ENCODE results near the gene CAMK1D. TPM values are rescaled to one million over a fixed set of nuclear protein-coding genes. Genes with fewer than 3 reads are reported as not detected.

CAMK1D gene
- total RNA-seq, 1 donor from 2014 or later: 17.6 TPM

DNA sequence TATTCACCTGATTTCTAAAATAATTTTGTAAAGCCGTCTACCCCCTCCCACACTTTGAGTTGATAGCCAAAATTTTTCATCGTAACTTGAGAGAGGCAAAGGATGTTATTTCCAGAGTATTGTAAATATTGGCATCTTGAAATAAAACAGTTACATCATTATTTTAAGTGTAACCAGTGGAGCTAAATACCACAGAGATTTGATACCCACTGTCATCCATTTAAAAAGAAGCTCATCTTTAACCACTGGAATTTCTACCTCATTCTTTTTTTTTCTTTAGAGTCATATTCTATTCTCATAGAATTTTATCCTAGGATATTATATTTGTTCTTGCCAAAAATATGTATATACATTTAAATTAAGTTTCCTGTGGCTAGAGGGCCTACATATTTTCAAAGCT, 48.6 kb downstream of the CAMK1D start:
- intact Hi-C loops (cut with micrococcal nuclease): no loop called here

DNA sequence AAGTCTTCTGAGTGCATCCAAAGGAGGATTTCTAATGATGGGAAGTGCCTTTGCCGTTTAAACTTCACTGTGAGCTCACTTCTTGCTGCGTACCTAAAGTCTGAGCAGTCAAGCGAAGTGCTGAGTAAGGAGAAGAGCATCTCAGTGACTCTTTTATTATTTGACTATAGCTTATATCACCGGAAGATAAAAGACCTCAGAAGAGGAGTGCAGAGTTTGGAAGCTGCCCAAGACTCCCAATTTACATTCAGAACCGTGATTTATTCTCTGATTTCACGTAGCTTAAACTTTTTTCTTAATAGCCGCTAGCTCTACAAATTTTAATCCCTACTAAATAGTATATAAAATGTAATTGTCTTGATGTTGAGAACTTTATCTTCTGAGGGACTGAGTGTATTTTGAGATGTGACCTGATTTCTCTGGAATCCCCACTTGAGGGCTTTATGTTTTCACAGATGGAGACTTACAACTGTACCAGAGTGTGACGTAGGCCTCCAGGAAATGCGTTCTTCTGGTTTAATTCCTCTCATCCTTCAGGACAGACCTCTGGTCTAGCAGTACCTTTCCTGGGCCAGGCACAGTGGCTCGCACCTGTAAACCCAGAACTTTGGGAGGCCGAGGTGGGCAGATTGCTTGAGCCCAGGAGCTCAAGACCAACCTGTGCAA, 51.1 kb downstream of the CAMK1D start:
- intact Hi-C loops (cut with micrococcal nuclease): no loop called here

DNA sequence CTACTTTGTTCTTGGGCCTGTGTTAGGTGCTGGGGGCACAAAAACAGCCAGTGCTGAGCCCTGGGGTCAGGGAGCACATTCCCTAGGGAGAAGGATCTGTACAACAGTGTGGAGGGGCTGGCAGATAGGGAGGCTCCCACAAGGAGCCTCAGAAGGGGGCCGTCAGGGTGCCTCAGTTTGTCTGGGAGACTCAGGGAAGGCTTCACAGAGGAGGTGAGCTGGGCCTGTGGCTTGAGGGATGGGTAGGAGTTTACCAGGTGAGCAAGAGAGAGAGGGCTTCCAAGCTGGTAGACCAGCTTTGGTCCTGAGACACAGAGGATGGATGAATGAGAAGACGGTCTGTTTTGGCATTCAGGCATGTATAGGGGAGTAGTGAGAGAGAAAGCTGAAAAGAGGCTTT, 52.1 kb downstream of the CAMK1D start:
- intact Hi-C loops (cut with micrococcal nuclease): no loop called here

DNA sequence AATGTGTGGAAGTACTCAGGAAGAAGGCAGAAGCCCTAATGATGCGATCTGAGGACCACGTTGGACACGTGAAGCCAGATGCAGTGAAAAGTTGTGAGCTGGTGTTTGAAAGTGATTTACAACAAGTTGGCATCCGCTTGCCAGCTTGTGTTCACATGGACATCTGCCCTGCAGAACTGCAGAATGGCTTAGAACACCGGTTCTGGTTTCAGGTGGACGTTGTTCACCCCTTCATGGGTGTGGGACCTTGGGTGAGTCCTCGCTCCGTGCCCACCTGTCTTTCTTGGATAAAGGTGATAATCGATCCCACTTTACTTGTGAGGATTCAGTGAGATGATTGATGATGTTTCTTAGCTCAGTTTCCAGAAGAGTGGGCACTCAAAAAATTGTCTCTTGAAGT, 53.8 kb downstream of the CAMK1D start:
- intact Hi-C loops (cut with micrococcal nuclease): no loop called here

DNA sequence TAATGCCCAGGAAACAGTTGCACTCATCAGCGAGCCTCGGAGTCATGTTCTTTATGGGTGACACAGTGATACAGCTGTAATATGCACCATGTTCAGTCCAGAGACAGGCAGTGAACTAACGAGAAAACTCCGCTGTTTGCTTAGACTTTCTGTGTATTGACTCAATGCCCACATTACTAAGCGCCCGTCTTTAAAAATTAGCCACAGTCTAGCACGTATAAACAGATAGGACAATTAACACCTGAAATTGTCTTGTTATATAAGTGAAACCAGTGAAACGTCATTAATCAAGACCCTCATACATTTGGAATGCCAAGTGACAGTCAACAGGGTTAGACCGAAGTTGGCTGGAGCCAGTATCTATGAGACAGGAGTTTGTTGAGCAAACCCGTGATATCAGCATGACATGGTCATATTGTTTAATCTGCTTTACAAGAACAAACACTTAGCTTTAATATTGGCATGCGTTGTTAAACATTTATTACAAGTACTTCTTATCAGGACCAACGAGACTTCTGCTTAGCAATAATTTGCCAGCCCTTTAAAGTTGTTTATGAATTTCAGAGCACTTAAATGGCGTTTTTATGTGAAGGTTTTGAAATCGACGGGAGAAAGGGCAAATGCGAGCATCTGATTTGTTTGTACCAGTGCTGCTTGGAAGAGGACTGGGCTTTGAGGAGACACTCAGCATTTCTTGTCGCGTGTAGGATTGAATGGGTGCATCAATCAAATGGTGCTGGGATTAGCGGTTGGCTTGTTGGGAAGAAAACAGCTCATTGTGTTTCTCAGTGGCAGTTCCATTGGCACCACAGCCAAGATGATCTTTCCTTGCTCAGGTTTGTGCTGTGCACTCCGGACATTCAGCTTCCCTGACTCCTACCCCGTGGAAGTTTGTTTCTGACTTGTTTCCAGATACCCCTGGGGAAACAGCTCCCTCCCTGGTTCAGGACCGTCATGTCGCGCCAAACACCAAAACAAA, 56.3 kb downstream of the CAMK1D start:
- intact Hi-C loops (cut with micrococcal nuclease): loop anchor here (2.0 kb wide), 1 partner anchor 43 kb away; no protein-coding TSS in a partner anchor

DNA sequence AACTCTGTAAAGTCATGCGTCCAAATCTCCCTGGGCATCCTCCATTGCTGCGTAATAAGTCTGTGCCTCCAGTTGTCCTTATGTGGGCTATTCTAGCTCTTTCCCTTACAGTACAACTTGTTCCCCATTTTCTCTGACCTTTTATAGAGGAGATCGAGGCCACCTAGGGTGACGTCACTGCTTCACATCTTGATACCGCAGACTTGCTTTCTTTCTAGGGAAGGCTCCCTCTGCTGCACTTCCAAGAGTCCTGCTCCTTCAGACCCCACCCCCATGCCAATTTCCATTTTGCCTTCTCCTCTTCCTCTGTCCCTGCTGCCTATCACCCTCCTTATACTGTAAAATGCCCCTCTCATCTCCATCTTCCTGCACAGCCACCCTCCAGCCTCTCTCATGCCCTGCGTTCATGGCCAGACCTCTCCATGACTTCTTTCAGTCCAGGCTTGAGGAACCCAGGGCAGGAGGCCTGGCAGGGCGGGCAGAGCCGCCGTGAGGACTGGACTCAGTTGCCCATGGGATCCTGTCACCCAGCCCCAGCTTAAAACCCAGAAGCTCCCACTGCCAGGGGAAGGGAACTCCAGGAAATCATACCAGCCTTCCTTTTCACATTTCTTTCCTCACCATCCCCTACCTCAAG, 57.5 kb downstream of the CAMK1D start:
- intact Hi-C loops (cut with micrococcal nuclease): no loop called here

DNA sequence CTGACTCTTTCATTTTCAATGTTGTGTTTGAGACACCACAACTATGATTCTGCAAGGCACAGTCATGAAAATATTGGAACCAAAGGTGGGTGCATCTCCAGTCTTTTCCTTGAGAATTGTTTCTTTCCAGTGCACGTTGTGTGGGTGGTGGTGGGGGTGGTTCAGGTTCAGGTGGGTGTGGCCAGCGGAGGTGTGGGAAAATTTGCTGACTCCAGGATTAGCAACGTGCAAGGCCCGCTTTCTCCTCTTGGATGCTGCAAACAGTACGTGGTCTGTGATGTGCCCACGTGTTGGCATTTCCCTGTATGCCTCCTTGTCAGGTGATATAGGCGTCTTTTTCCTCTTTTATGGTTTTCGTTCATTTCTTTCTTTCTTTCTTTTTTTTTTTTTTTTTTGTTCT, 59.1 kb downstream of the CAMK1D start:
- intact Hi-C loops (cut with micrococcal nuclease): no loop called here

DNA sequence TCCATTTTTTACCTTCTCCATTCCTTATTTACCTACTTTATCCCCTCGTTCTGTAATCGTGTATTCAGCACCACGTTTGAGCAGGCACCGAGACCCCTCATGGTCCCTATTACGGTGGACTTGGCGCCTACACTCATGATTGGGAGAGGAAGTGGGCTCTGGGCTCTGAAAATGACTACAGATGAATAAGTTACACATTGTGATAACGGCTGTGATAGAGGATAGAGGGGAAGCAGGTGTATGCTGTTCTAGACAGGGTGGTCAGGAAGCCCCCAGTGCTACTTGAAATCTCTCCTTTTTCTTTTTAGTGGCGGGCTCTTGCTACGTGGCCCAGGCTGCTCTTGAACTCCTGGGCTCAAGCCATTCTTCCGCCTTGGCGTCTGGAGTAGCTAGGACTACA, 59.8 kb downstream of the CAMK1D start:
- intact Hi-C loops (cut with micrococcal nuclease): no loop called here

DNA sequence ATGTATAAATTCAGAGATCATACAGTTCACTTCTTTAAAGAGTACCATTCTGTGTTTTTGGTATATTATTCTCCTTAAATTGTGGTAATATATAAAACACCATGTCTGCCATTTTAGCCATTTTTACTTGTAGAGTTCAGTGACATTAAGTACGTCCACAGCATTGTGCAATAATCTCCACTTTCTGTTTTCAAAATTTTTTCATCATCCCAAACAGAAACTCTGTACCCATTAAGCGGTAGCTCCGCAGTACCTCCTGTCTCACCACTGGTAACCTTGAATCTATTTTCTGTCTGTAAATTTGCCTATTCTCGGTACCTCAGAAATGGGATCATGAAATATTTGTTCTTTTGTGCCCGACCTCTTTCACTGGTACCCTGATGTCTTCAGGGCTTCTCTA, 60.3 kb downstream of the CAMK1D start:
- intact Hi-C loops (cut with micrococcal nuclease): no loop called here

DNA sequence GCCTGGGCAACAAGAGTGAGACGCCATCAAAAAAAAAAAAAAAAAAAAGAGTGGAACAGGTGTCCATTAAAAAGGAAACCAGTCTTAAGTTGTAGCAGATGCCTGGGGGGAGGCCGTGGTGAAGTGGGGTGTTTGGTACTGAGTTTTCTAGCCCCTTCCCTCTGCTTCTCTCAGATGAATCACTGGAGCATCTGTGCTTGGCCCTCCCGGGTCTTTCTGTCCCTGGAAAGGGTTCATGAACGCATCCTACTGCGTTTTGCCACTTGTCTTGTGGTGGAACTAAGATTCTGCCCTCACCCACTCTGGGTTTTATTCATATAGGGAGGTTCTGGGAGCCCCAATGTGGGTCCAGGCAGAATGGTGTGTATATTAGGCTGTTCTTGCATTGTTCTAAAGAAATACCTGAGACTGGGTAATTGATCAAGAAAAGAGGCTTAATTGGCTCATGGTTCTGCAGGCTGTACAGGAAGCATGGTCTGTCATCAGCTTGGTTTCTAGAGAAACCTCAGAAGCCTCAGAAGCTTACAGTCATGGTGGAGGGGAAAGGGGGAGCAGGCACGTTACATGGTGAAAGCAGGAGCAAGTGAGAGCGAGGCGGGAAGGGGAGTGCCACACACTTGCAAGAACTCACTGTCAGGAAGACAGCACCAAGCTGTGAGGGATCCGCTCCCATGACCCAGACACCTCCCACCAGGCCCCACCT, 63.5 kb downstream of the CAMK1D start:
- intact Hi-C loops (cut with micrococcal nuclease): loop anchor here (1.0 to 2.0 kb wide), 3 partner anchors 36 to 62 kb away; no protein-coding TSS in a partner anchor

DNA sequence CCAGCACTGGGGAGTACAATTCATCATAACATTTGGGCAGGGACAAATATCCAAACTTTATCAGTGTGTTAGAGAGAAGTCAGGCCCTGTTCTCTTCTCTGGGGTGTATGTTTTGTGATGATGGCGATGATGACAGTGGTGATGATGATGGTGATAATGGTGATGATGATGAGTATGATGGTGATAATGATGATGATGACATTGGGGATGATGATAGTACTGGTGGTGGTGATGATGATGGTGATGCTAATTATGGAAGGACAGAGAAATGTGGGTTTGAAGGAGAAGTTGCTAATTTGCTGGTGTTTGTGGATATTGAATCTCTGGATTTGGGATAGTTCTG, 64.0 kb downstream of the CAMK1D start:
- intact Hi-C loops (cut with micrococcal nuclease): loop anchor here (1.0 to 2.0 kb wide), 3 partner anchors 36 to 63 kb away; no protein-coding TSS in a partner anchor

DNA sequence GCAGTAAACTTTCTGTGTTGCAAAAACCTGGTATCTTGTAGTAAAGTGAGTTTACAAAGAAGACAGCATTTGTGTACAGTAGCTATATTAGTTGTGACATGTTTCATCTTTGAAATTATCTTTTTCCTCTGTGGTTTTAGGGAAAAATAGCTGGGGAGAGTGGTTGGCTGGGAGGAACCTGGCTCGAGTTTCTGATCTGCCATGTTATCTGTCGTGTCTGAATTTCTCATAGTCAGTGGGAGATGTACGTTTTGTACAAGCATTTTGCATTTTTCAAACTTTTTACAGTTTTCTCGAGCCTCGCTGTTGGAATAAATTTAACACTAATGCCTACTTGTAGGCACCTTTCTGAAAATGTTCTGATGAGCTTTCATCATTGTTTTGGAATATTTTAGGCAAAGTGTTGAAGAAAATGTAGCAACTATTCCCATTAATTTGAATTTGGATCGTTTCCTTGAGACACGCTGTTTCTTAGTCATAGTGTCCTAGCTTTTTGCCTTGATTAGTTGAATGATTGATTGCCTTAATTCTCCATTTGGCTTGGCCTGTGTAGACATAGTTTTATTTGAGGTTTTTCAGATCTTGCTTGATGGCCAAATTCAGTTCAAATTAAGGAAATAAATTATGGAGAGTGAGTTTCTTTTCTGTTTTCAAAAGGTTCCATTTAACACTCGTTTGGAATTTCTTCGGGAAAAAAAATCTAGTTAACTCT, 65.1 kb downstream of the CAMK1D start:
- intact Hi-C loops (cut with micrococcal nuclease): no loop called here

DNA sequence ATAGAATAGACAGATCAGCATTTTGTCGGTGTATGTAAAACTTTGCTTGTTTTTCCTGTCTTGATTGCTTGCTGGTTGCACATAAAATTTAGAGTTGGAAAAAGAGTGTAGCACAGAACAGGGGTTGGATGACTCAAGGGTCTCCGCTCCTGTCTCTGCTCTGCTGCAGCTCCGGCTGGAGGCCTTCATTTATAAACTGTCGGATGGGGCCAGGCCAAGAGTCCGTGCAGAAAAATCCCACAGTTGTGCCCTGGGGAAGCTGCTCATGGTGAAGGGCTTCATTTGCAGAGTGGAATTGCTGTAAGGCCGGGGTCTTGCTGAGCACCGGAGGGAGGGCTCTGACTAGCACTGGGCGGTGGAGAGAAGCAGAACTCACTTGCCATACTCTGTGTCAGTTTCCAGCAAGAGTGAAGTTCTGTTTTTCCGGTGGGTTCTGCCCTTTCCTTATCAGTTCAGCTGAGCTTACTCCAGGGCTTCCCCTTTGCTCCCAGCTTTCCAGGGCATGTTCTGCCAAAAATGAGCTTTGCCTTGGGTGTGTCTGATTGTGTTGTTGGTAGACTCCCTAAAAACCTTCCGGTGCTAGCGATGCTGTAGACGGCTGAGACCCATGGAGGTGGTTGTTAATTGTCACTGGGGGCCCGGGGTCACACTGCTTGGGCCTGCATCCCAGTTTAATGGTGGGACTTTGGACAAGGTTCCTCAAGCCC, 67.2 kb downstream of the CAMK1D start:
- intact Hi-C loops (cut with micrococcal nuclease): no loop called here

DNA sequence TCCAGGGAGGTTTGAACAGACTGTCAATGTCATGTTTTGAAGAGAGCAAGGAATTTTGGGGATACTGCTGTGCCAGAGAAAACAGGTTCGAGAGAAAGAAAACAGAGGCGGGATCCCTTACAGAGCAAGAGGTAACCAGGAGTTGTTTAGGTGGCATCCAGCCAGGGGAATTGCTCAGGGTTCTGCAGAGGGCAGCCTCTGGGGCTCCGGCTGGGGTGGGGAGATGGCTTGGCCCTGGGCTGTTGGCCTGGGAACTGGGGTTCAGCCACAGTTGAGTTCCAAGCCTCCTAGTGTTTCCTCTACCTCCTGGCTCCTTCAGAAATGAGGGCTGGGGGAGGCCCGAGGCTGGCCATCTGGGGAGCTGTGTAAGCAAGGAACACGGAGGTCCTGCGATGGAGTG, 68.0 kb downstream of the CAMK1D start:
- intact Hi-C loops (cut with micrococcal nuclease): no loop called here

DNA sequence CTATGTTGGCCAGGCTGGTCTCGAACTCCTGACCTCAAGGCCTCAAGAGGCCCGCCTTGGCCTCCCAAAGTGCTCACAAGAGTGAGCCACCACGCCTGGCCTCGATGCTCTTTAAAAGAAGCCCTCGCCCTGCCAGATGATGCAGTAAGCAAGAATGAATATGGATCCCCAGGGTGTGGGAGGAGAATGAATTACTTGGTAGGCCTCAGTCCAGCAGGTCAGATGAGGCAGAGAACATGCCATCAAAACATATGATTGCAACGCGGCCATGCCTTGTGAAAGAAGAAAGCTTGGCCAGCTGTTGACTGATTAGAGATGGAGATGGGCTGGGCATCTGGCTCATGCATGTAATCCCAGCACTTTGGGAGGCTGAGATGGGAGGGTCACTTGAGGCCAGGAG, 68.7 kb downstream of the CAMK1D start:
- intact Hi-C loops (cut with micrococcal nuclease): loop anchor here (2.0 kb wide), 1 partner anchor 293 kb away; no protein-coding TSS in a partner anchor

DNA sequence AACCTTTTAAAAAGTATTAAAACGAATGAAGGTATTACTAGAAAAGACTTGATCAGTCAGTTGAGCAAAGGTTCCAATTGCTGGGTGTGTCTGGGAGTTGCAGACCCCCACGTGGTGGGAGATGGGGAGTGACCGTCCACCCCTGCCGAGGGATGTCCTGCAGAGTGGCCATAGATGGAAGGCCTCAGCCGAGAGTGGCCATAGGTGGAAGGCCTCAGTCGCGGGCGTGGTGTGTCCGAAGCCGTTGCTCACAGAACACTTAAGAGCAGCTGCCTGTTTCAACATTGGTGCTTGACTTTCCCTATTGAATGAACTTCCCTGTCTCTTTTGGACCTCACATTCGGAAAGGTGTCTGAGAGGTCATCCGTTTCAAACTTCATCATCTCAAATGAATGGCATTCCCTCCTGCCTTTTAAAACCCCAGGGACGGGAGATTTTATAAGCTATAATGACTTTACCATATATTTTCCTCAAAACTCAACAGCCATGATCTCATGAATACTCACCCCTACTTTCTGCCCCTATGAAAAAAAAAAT, 69.4 kb downstream of the CAMK1D start:
- intact Hi-C loops (cut with micrococcal nuclease): loop anchor here (2.0 kb wide), 1 partner anchor 292 kb away; no protein-coding TSS in a partner anchor

DNA sequence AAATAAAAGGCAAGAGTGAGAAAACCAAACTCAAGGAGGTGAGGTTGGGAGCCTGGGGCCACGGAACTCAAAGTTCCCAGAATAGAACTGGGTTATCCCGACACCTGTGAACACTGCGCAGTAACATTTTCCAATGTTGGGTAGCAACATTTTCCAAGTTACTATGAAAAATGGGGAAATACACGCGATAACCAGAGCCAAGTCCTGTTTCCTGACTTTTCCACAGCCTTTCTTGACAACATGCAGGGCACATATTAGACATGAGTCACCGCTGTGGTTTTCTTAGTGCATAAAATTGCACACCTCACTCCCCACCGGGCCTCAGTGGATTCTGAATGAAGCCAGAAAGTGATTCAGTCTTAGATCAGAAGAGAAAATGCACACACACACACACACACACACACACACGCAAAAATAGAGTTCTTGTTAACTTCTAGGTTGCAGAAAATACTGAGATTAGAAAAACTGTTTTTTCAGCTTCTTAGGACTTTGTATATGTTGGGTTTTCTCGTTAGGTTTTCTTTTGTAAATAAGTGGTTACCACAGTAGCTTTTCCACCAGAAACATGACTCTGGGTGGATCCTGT, 70.0 kb downstream of the CAMK1D start:
- intact Hi-C loops (cut with micrococcal nuclease): loop anchor here (2.0 kb wide), 1 partner anchor 291 kb away; no protein-coding TSS in a partner anchor

DNA sequence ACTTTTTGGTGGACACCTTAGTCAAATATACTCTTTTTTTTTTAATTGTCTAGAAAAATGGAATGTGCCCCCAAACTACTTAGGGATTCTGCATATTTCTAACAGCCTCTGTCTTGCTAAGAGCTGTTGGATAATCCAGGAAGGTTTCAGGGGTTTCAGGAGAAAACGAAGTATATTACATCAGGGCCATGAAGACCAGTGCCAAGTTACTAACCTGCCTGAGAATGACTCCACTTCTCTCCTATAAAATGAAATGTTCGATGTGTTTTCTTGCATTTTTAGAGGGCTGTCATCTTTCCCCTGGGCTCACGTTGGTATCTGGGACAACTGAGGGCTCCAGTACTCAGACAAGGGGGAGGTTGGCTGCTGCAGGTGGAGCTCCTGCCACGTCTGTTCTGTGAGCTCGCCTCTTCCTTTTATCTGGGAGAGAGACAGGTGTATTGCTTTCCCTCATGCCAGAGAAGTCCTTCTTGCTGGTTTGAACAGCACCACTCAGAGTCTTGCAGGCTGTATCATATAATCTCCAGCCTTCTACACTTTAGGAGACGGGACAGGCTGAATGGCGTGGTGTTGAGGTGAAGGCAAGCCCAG, 71.3 kb downstream of the CAMK1D start:
- intact Hi-C loops (cut with micrococcal nuclease): no loop called here

DNA sequence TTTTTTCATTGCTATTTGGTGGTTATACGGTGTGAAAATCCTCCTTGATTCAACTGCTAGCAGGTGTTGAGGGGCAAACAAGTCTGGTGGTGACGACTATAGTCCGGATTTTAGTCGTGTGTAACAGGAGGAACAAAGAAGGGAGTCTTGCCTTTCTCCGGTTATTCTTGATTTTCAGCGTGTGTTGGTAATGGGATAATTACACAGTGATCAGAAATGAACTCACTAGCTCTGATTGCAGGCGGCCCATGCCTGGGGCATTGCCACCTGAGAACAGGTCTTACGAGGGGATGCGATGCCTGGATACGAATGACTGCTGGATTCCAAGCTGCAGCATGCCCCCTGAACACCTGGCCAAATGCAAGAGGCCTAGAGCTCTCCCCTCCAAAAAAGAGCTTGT, 72.8 kb downstream of the CAMK1D start:
- intact Hi-C loops (cut with micrococcal nuclease): no loop called here

Data from T-helper 1 cell treated with Interleukin-12 subunit alpha and Interleukin-12 subunit beta and Interleukin-4 antibody, amounts not matched to agents 30 ng/mL and 1 ng/mL, for 36 hours (primary cell).